ENCODE data around the gene TRMT44.

Gene TRMT44

DNA sequence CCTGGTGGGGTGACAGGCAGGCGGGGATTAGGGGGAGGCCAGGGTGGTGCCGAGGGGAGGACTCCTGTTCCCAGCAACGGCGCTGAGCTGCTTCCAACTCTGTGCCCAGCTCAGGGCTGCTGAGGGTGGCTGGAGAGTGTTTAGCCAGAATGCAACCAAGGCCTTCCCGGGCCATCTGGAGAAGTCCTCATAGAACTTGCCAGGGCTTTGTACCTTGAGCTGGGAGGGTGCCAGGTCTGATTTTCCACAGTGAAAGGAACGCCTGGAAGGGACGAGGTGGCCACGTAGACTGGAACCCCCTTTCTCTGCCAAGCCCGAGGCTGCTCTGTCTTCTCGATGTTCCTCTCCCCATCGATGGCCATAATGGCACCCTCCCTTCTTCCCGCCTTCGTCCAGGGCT, 82.6 kb downstream of the TRMT44 start:
- Histone ChIP-seq H2BK15ac (ENCODE audit: low read depth, poor library complexity, severe bottlenecking) (no peak overlapping the region), H4K8ac (ENCODE audit: low read length) (no peak overlapping the region), H3K18ac (ENCODE audit: low read depth in 1 of 2, low read length in 2 of 2) (peak overlapping the region in 1 of 2 experiments; percentile 26), H3K4me3 (ENCODE audit: insufficient read depth in 1 of 2, low read depth in 1 of 2, low read length in 2 of 2) (no peak overlapping the region), H3K4me2 (ENCODE audit: low read length, poor library complexity, severe bottlenecking) (no peak overlapping the region), H3K14ac (ENCODE audit: low read length in 2 of 2) (no peak overlapping the region), H3K27me3 (ENCODE audit: control insufficient read depth in 1 of 2, insufficient read depth in 1 of 2, low read length in 2 of 2) (peaks cover 0 to 2% of the 10 kb centered on the region in 2 experiments), H2BK5ac (ENCODE audit: low read depth, low read length, poor library complexity, severe bottlenecking) (no peak overlapping the region), H2AFZ (ENCODE audit: low read depth, low read length) (no peak overlapping the region), H3K36me3 (ENCODE audit: control insufficient read depth in 1 of 2, insufficient read depth in 2 of 2, low read depth in 1 of 2, low read length in 2 of 2) (no peaks in the 10 kb centered on the region), H3K4me1 (ENCODE audit: control insufficient read depth, insufficient read depth, low read depth, low read length) (peaks cover 19% of the 10 kb centered on the region), H4K91ac (ENCODE audit: low read length) (peak overlapping the region; percentile 11), H3K23ac (ENCODE audit: low read length in 2 of 2) (no peak overlapping the region), H3K9ac (ENCODE audit: low read length) (no peak overlapping the region), H2AK5ac (ENCODE audit: low read length, severe bottlenecking) (no peak overlapping the region), H2BK12ac (ENCODE audit: low read length in 2 of 2) (peak overlapping the region in 1 of 2 experiments; percentile 21), H3K4ac (ENCODE audit: low read depth in 1 of 2, low read length in 2 of 2) (no peak overlapping the region), H3K79me1 (replicated peaks; ENCODE audit: low read length, poor library complexity, severe bottlenecking) (no peaks in the 10 kb centered on the region), H2BK120ac (ENCODE audit: low read depth, low read length) (no peak overlapping the region), H3K9me3 (ENCODE audit: control insufficient read depth, low read length) (peaks cover 26% of the 10 kb centered on the region), H3K27ac (ENCODE audit: low read length, poor library complexity, severe bottlenecking) (no peak overlapping the region)
- DNase-seq = no peak
- WGBS = 83% methylated on average over 13 of the region's 13 CpGs

GRCh38 chr4:8523766-8524165, 83.2 kb downstream of the TRMT44 start:
- H3K4me3 ChIP-seq (ENCODE audit: insufficient read depth in 1 of 2, low read depth in 1 of 2, low read length in 2 of 2) = no peak overlapping the region
- H2BK15ac ChIP-seq (ENCODE audit: low read depth, poor library complexity, severe bottlenecking) = no peak overlapping the region
- H2BK5ac ChIP-seq (ENCODE audit: low read depth, low read length, poor library complexity, severe bottlenecking) = no peak overlapping the region
- no peak overlapping the region for H3K27ac ChIP-seq (ENCODE audit: low read length, poor library complexity, severe bottlenecking)
- H3K4me1 ChIP-seq (ENCODE audit: control insufficient read depth, insufficient read depth, low read depth, low read length) = peaks cover 19% of the 10 kb centered on the region
- 70% methylated on average over 3 of the region's 3 CpGs for WGBS
- no peak overlapping the region for H3K4ac ChIP-seq (ENCODE audit: low read depth in 1 of 2, low read length in 2 of 2)
- H3K9ac ChIP-seq (ENCODE audit: low read length) = no peak overlapping the region
- H3K9me3 ChIP-seq (ENCODE audit: control insufficient read depth, low read length) = peaks cover 26% of the 10 kb centered on the region
- H3K27me3 ChIP-seq (ENCODE audit: control insufficient read depth in 1 of 2, insufficient read depth in 1 of 2, low read length in 2 of 2) = peaks cover 0 to 2% of the 10 kb centered on the region in 2 experiments
- H2AK5ac ChIP-seq (ENCODE audit: low read length, severe bottlenecking) = no peak overlapping the region
- no peak overlapping the region for H2AFZ ChIP-seq (ENCODE audit: low read depth, low read length)
- H3K4me2 ChIP-seq (ENCODE audit: low read length, poor library complexity, severe bottlenecking) = no peak overlapping the region
- no peak overlapping the region for H2BK120ac ChIP-seq (ENCODE audit: low read depth, low read length)
- no peaks in the 10 kb centered on the region for H3K36me3 ChIP-seq (ENCODE audit: control insufficient read depth in 1 of 2, insufficient read depth in 2 of 2, low read depth in 1 of 2, low read length in 2 of 2)
- H4K8ac ChIP-seq (ENCODE audit: low read length) = no peak overlapping the region
- H3K14ac ChIP-seq (ENCODE audit: low read length in 2 of 2) = no peak overlapping the region
- H3K18ac ChIP-seq (ENCODE audit: low read depth in 1 of 2, low read length in 2 of 2) = no peak overlapping the region
- H2BK12ac ChIP-seq (ENCODE audit: low read length in 2 of 2) = peak overlapping the region in 1 of 2 experiments; percentile 26
- DNase-seq = no peak
- no peaks in the 10 kb centered on the region for H3K79me1 ChIP-seq (replicated peaks; ENCODE audit: low read length, poor library complexity, severe bottlenecking)
- no peak overlapping the region for H3K23ac ChIP-seq (ENCODE audit: low read length in 2 of 2)
- H4K91ac ChIP-seq (ENCODE audit: low read length) = no peak overlapping the region

DNA sequence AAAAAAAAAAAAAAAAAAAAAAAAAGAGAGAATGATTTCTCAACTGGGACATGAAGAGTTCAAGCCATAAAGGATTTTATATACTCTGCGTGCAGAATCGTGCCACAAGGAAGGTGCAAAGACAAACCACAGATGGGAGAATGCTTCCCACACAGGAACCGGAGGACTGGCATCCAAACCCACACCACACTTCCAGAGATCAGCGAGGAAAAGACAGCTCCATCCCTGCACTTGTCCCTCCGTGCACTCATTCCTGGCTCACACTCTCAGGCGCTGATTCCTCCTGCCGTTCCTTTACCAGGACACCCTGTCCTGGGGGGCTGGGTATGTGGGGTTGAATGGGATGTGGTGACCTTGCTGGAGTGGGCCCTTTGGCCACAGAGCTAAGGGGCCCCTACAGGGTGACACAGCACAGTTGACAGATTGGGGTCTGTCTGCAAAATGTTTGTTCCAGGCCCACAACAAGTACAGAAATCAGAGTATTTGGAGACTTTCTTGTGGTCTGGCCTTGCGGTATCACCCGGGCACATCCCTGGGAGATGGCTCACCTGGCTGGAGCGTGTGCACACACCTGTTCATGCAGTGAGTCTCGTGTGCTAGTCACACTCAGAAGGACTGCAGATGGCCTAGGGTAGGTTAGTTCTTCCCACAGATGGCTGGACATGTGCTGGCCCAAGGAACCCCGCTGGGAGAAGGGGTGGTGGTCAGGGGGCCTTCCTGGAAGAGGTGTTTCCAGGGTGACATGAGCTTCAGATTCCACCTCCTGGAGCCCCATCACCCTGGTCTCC, 84.2 kb downstream of the TRMT44 start:
- no peak overlapping the region for H3K23ac ChIP-seq (ENCODE audit: low read length in 2 of 2)
- no peak overlapping the region for H3K4ac ChIP-seq (ENCODE audit: low read depth in 1 of 2, low read length in 2 of 2)
- peak overlapping the region in 1 of 2 experiments; percentile 2 for H2BK12ac ChIP-seq (ENCODE audit: low read length in 2 of 2)
- no peaks in the 10 kb centered on the region for H3K79me1 ChIP-seq (replicated peaks; ENCODE audit: low read length, poor library complexity, severe bottlenecking)
- no peaks in the 10 kb centered on the region for H3K36me3 ChIP-seq (ENCODE audit: control insufficient read depth in 1 of 2, insufficient read depth in 2 of 2, low read depth in 1 of 2, low read length in 2 of 2)
- no peak overlapping the region for H2AFZ ChIP-seq (ENCODE audit: low read depth, low read length)
- peak overlapping the region in 1 of 2 experiments; percentile 1 for H3K18ac ChIP-seq (ENCODE audit: low read depth in 1 of 2, low read length in 2 of 2)
- no peak for DNase-seq
- H2BK120ac ChIP-seq (ENCODE audit: low read depth, low read length) = no peak overlapping the region
- H2BK15ac ChIP-seq (ENCODE audit: low read depth, poor library complexity, severe bottlenecking) = peak overlapping the region; percentile 62
- WGBS = 88% methylated on average over 12 of the region's 12 CpGs
- peak overlapping the region in 1 of 2 experiments; percentile 58 for H3K14ac ChIP-seq (ENCODE audit: low read length in 2 of 2)
- H3K27me3 ChIP-seq (ENCODE audit: control insufficient read depth in 1 of 2, insufficient read depth in 1 of 2, low read length in 2 of 2) = peaks cover 0 to 2% of the 10 kb centered on the region in 2 experiments
- no peak overlapping the region for H3K4me2 ChIP-seq (ENCODE audit: low read length, poor library complexity, severe bottlenecking)
- H3K27ac ChIP-seq (ENCODE audit: low read length, poor library complexity, severe bottlenecking) = peak overlapping the region; percentile 19
- peaks cover 19% of the 10 kb centered on the region for H3K4me1 ChIP-seq (ENCODE audit: control insufficient read depth, insufficient read depth, low read depth, low read length)
- peak overlapping the region; percentile 25 for H2AK5ac ChIP-seq (ENCODE audit: low read length, severe bottlenecking)
- no peak overlapping the region for H3K9ac ChIP-seq (ENCODE audit: low read length)
- no peak overlapping the region for H2BK5ac ChIP-seq (ENCODE audit: low read depth, low read length, poor library complexity, severe bottlenecking)
- peaks cover 26% of the 10 kb centered on the region for H3K9me3 ChIP-seq (ENCODE audit: control insufficient read depth, low read length)
- H4K91ac ChIP-seq (ENCODE audit: low read length) = peak overlapping the region; percentile 56
- H3K4me3 ChIP-seq (ENCODE audit: insufficient read depth in 1 of 2, low read depth in 1 of 2, low read length in 2 of 2) = no peak overlapping the region
- no peak overlapping the region for H4K8ac ChIP-seq (ENCODE audit: low read length)

- Histone ChIP-seq H3K27me3 (ENCODE audit: control insufficient read depth in 1 of 2, insufficient read depth in 1 of 2, low read length in 2 of 2) (peaks cover 0 to 2% of the 10 kb centered on the region in 2 experiments), H2BK120ac (ENCODE audit: low read depth, low read length) (peak overlapping the region; percentile 11), H3K36me3 (ENCODE audit: control insufficient read depth in 1 of 2, insufficient read depth in 2 of 2, low read depth in 1 of 2, low read length in 2 of 2) (no peaks in the 10 kb centered on the region), H2BK15ac (ENCODE audit: low read depth, poor library complexity, severe bottlenecking) (peak overlapping the region; percentile 3), H3K4ac (ENCODE audit: low read depth in 1 of 2, low read length in 2 of 2) (no peak overlapping the region), H3K27ac (ENCODE audit: low read length, poor library complexity, severe bottlenecking) (peak overlapping the region; percentile 83), H3K14ac (ENCODE audit: low read length in 2 of 2) (no peak overlapping the region), H4K91ac (ENCODE audit: low read length) (peak overlapping the region; percentile 84), H3K4me3 (ENCODE audit: insufficient read depth in 1 of 2, low read depth in 1 of 2, low read length in 2 of 2) (no peak overlapping the region), H3K23ac (ENCODE audit: low read length in 2 of 2) (no peak overlapping the region), H3K18ac (ENCODE audit: low read depth in 1 of 2, low read length in 2 of 2) (peak overlapping the region; percentile 42 to 61), H3K4me2 (ENCODE audit: low read length, poor library complexity, severe bottlenecking) (peak overlapping the region; percentile 51), H3K79me1 (replicated peaks; ENCODE audit: low read length, poor library complexity, severe bottlenecking) (no peaks in the 10 kb centered on the region), H4K8ac (ENCODE audit: low read length) (peak overlapping the region; percentile 79), H2AFZ (ENCODE audit: low read depth, low read length) (no peak overlapping the region), H2AK5ac (ENCODE audit: low read length, severe bottlenecking) (peak overlapping the region; percentile 21), H3K9me3 (ENCODE audit: control insufficient read depth, low read length) (peaks cover 20% of the 10 kb centered on the region), H2BK5ac (ENCODE audit: low read depth, low read length, poor library complexity, severe bottlenecking) (peak overlapping the region; percentile 85), H3K9ac (ENCODE audit: low read length) (no peak overlapping the region), H2BK12ac (ENCODE audit: low read length in 2 of 2) (peak overlapping the region; percentile 25 to 49), H3K4me1 (ENCODE audit: control insufficient read depth, insufficient read depth, low read depth, low read length) (peaks cover 19% of the 10 kb centered on the region)
- DNase-seq = peak; percentile 35
- 51% methylated on average over 16 of the region's 16 CpGs for WGBS
Measured at GRCh38 chr4:8525383-8526120, 85.0 kb downstream of the TRMT44 start.

Data from mesenchymal stem cell (in vitro differentiated cells and primary cell).